Measurements from ENCODE around the gene KCTD2. TPM values are rescaled to one million over a fixed set of nuclear protein-coding genes. Genes with fewer than 3 reads are reported as not detected.

KCTD2 gene
- total and polyA plus RNA-seq, 9 of the 15 experiments (the other 6 are each of a cell fraction or from before 2014, with no cell fraction given): 1.7 to 32.9 (median 15.8) TPM

DNA sequence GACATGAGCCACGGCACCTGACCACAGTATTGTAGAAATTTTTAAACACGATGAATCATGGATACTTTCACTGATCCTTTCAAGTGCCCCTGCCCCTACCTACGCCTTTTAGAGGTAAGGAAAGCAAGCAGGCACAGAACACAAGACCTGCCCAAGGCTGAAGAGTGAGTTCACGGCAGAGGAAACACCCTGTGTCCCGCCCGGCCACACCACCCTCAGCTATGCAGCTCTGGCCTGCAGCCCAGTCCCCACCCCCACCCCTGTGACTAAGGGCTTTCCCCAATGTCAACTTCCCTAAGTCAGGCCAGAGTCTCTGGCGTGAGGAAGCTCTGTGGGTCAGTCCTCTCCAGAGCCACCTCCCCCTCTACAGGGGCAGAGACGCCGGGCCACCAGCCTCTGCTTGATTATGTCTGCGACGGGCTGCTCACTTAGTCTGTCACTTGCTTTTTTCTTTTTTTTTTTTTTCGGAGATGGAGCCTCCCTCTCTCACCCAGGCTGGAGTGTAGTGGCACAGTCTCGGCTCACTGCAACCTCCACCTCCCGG lies 49.1 kb downstream of the KCTD2 start (continued):
- TF ChIP-seq UBTF (IDR thresholded peaks at IDR 0.05; ENCODE audit: borderline replicate concordance in 1 of 2, low read depth in 2 of 2, low read length in 2 of 2) (no peak), FIP1L1 (IDR thresholded peaks at IDR 0.05; ENCODE audit: low read depth, low read length, poor library complexity, severe bottlenecking) (no peak), XRCC4 (IDR thresholded peaks at IDR 0.05; ENCODE audit: extremely low read depth, insufficient read depth, insufficient read length) (no peak), SMAD3 (CRISPR knock-in tag; conservative IDR thresholded peaks at IDR 0.05) (no peak), SRSF9 (IDR thresholded peaks at IDR 0.05; ENCODE audit: borderline replicate concordance, low read depth, low read length) (no peak), SRSF3 (IDR thresholded peaks at IDR 0.05; ENCODE audit: insufficient read depth, low read length) (no peak), GTF2E2 (tag; IDR thresholded peaks at IDR 0.05) (no peak), HLTF (IDR thresholded peaks at IDR 0.05) (no peak; the same call in 1 of the 2 replicates), POU5F1 (IDR thresholded peaks at IDR 0.05; ENCODE audit: borderline replicate concordance, low read depth, low read length, partially characterized antibody) (no peak), ZEB2 (IDR thresholded peaks at IDR 0.05) (peak; percentile 37; the same call in 1 of the 2 replicates), ETV1 (tag; conservative IDR thresholded peaks at IDR 0.05; ENCODE audit: low read depth) (no peak), EP400 (IDR thresholded peaks at IDR 0.05) (peak; percentile 67), ZFP30 (CRISPR knock-in tag; IDR thresholded peaks at IDR 0.05; ENCODE audit: borderline replicate concordance) (no peak), SMAD1 (IDR thresholded peaks at IDR 0.05; ENCODE audit: low read depth, low read length, partially characterized antibody) (peak; percentile 71), RFX5 (IDR thresholded peaks at IDR 0.05; ENCODE audit: low read depth, low read length) (no peak), PHB2 (IDR thresholded peaks at IDR 0.05; ENCODE audit: low read depth) (no peak), RBBP5 (IDR thresholded peaks at IDR 0.05; ENCODE audit: borderline replicate concordance, insufficient read depth, low read length, poor library complexity, severe bottlenecking) (no peak), ZNF785 (CRISPR knock-in tag; IDR thresholded peaks at IDR 0.05) (no peak), RCOR1 (IDR thresholded peaks at IDR 0.05; ENCODE audit: borderline replicate concordance in 1 of 2, low read depth in 2 of 2, low read length in 2 of 2) (peak in 1 of 2 experiments; percentile 77; a peak in 2 of 4 replicates), ZNF507 (tag; conservative IDR thresholded peaks at IDR 0.05) (no peak), FOXK1 (CRISPR knock-in tag; IDR thresholded peaks at IDR 0.05; ENCODE audit: borderline replicate concordance) (no peak), TCF3 (CRISPR knock-in tag; IDR thresholded peaks at IDR 0.05) (no peak; the same call in 1 of the 2 replicates), TCF7L2 (IDR thresholded peaks at IDR 0.05; ENCODE audit: low read depth, low read length) (no peak), NCOA4 (IDR thresholded peaks at IDR 0.05; ENCODE audit: partially characterized antibody) (no peak)
- TF ChIP-seq, protein P1, sequence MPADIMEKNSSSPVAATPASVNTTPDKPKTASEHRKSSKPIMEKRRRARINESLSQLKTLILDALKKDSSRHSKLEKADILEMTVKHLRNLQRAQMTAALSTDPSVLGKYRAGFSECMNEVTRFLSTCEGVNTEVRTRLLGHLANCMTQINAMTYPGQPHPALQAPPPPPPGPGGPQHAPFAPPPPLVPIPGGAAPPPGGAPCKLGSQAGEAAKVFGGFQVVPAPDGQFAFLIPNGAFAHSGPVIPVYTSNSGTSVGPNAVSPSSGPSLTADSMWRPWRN (IDR thresholded peaks at IDR 0.05; ENCODE audit: low read depth): no peak
- TF ChIP-seq, protein P2, sequence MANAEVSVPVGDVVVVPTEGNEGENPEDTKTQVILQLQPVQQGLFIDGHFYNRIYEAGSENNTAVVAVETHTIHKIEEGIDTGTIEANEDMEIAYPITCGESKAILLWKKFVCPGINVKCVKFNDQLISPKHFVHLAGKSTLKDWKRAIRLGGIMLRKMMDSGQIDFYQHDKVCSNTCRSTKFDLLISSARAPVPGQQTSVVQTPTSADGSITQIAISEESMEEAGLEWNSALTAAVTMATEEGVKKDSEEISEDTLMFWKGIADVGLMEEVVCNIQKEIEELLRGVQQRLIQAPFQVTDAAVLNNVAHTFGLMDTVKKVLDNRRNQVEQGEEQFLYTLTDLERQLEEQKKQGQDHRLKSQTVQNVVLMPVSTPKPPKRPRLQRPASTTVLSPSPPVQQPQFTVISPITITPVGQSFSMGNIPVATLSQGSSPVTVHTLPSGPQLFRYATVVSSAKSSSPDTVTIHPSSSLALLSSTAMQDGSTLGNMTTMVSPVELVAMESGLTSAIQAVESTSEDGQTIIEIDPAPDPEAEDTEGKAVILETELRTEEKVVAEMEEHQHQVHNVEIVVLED (CRISPR knock-in tag; IDR thresholded peaks at IDR 0.05): no peak
